ENCODE results near the gene TBPL1.
A peak's percentile ranks its signal among the peaks of the same experiment; 100 is the strongest.
"Not testable (repeated sequence)": the region's sequence is repeated elsewhere in the genome, so short reads cannot be mapped to it uniquely, and the experiment has no call there.

Gene TBPL1

DNA sequence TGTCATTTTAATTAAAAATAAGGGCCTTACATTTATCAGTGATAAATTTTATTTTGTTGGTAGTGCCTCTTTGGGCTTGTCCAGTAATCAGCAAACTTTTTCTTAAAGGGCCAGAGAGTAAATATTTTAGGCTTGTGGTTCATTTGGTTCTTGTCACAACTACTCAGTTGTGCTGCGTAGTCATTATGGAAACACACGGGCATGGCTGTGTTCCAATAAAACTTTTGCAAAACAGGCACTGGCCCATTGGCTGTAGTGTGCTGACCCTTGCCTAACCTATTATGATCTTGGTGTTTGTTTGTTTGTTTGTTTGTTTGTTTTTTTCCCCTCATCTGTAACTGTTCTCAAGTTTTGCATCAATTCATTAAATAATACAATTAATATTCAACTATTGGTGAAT is 19.4 kb downstream of the TBPL1 start:
- TF ChIP-seq, protein P1, sequence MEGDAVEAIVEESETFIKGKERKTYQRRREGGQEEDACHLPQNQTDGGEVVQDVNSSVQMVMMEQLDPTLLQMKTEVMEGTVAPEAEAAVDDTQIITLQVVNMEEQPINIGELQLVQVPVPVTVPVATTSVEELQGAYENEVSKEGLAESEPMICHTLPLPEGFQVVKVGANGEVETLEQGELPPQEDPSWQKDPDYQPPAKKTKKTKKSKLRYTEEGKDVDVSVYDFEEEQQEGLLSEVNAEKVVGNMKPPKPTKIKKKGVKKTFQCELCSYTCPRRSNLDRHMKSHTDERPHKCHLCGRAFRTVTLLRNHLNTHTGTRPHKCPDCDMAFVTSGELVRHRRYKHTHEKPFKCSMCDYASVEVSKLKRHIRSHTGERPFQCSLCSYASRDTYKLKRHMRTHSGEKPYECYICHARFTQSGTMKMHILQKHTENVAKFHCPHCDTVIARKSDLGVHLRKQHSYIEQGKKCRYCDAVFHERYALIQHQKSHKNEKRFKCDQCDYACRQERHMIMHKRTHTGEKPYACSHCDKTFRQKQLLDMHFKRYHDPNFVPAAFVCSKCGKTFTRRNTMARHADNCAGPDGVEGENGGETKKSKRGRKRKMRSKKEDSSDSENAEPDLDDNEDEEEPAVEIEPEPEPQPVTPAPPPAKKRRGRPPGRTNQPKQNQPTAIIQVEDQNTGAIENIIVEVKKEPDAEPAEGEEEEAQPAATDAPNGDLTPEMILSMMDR (conservative IDR thresholded peaks at IDR 0.05; ENCODE audit: low read depth) = no peak
- CTCF ChIA-PET = interaction anchor here (0.6 to 2.2 kb wide), 3 partner anchors 47 to 113 kb away, joined by 3 to 18 read pairs (median 3); no protein-coding TSS in a partner anchor
- H3K27ac ChIP-seq = no peak overlapping the region
- POLR2A ChIA-PET (ENCODE audit: low non-redundant PET) = no interaction called here
- DNase-seq (ENCODE audit: low spot score) = no peak

DNA sequence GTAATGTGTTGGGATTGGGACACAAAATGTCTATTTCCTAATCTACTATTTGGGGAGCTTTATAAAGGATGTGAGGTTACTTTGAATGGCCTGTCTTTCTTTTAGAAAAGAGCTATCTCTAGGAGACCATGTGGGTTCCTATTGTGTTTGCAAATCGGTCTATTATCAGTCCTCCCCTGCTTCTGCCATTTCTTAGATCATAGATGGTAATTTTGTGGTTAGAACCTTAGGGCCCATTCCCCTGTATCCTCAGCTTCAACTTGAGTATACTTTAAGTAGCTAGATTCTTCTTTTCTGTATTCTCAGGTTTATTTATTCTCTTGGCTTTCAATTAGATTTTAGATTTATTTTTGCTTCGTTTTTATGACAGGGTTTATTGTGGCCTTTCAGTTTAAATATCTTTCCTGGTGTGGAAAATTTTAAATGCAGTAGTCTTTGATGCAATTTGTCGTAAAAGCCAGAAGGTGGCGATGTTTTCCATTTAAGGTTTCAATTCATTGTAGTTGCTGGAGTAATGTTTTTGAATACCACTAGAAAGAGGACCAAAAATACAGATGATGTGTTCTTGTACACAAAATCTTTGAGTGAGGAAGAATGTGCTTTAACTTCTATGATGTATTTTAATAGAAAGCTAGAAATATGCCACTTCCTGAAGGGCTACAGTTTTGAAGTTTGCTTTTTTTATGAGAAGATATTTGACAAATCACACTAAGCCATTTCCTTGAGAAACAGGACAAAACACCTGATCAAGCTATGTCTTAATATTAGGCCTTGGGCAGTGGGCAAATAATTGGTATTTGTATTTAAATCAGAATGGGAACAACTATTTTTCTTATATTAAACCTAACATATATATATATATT is 20.3 kb downstream of the TBPL1 start:
- H3K27ac ChIP-seq = no peak overlapping the region
- TF ChIP-seq, protein P1 (conservative IDR thresholded peaks at IDR 0.05; ENCODE audit: low read depth) = peak; percentile 80
- peak; percentile 42 for DNase-seq (ENCODE audit: low spot score)
- ChIA-PET CTCF (interaction anchor here (0.6 to 2.2 kb wide), 11 partner anchors 9 to 1242 kb away, joined by 3 to 18 read pairs (median 3); no protein-coding TSS in a partner anchor), POLR2A (ENCODE audit: low non-redundant PET) (no interaction called here)

- ChIA-PET POLR2A (ENCODE audit: low non-redundant PET) (no interaction called here), CTCF (interaction anchor here (1.4 kb wide), 2 partner anchors 85 to 86 kb away, joined by 5 read pairs; no protein-coding TSS in a partner anchor)
- no peak overlapping the region for H3K27ac ChIP-seq
- peak; percentile 44 for DNase-seq (ENCODE audit: low spot score)
- TF ChIP-seq, protein P1 (conservative IDR thresholded peaks at IDR 0.05; ENCODE audit: low read depth) = no peak
These were observed 25.2 kb downstream of the TBPL1 start for GRCh38 chr6:133977983-133978895.

DNA sequence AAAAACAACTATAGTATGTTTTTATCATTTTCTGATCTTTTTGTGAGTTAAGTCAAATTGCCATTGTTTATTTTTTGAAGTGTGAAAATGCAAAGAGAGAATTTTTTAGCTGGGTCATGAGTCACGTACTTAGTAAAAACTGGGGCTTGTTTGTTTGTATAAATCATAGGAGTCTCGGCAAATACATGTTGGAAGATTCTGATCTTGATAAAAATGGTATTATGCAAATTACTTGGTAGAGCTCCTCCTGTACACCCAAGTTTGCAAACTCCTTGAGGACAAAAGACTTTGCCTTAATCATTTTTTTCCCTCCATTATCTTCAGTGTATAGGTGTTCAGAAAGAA is 25.8 kb downstream of the TBPL1 start:
- no peak for DNase-seq (ENCODE audit: low spot score)
- TF ChIP-seq, protein P1 (conservative IDR thresholded peaks at IDR 0.05; ENCODE audit: low read depth) = no peak
- H3K27ac ChIP-seq = no peak overlapping the region
- ChIA-PET POLR2A (ENCODE audit: low non-redundant PET) (no interaction called here), CTCF (interaction anchor here (1.4 kb wide), 1 partner anchor 85 kb away, joined by 5 read pairs; no protein-coding TSS in a partner anchor)

- not testable (repeated sequence) for H3K27ac ChIP-seq; DNase-seq (ENCODE audit: low spot score)
- ChIA-PET POLR2A (ENCODE audit: low non-redundant PET) (interaction anchor here (0.7 kb wide), 1 partner anchor 30 kb away, joined by 3 read pairs; no protein-coding TSS in a partner anchor), CTCF (interaction anchor here (1.4 kb wide), 1 partner anchor 84 kb away, joined by 5 read pairs; no protein-coding TSS in a partner anchor)
These were observed 26.4 kb downstream of the TBPL1 start for GRCh38 chr6:133979269-133979963.

GRCh38 chr6:133980168-133980567 is 27.1 kb downstream of the TBPL1 start:
- H3K27ac ChIP-seq = no peak overlapping the region
- no peak for DNase-seq (ENCODE audit: low spot score)
- ChIA-PET POLR2A (ENCODE audit: low non-redundant PET) (interaction anchor here (0.7 kb wide), 1 partner anchor 30 kb away, joined by 3 read pairs; no protein-coding TSS in a partner anchor), CTCF (no interaction called here)
- TF ChIP-seq, protein P1 (conservative IDR thresholded peaks at IDR 0.05; ENCODE audit: low read depth) = no peak

Data from RWPE1 (cell line).